HepG2 (cell line): ENCODE results near the gene UPF3A. TPM values are rescaled to one million over a fixed set of nuclear protein-coding genes. Genes with fewer than 3 reads are reported as not detected.

ENCODE experiments used
- AFF4 ChIP-seq: sonication (generic); formaldehyde crosslinking; IDR thresholded peaks from 2 replicates; pipeline ENCODE4 v1.4.0; 2020; ENCODE audit warnings: missing genetic modification reagents
- CBX5 ChIP-seq: sonication (generic); formaldehyde crosslinking; IDR thresholded peaks from 2 replicates; pipeline ENCODE4 v1.4.0; 2020; ENCODE audit warnings: missing genetic modification reagents, borderline replicate concordance
- ELF4 ChIP-seq: sonication (generic); formaldehyde crosslinking; IDR thresholded peaks from 2 replicates; pipeline ENCODE4 v1.5.0; 2020; ENCODE audit warnings: missing genetic modification reagents, mild to moderate bottlenecking, moderate library complexity, borderline replicate concordance
- KLF6 ChIP-seq: IDR thresholded peaks from 2 replicates; pipeline ENCODE4 v1.8.0; 2016; ENCODE audit warnings: missing biosample characterization, missing genetic modification reagents
- KMT2B ChIP-seq: IDR thresholded peaks from 2 replicates; pipeline ENCODE4 v1.6.1; 2016; ENCODE audit warnings: missing genetic modification reagents, missing compliant biosample characterization
- NFYC ChIP-seq: IDR thresholded peaks from 2 replicates; pipeline ENCODE4 v1.6.1; 2016; ENCODE audit warnings: missing genetic modification reagents, missing compliant biosample characterization
- ONECUT2 ChIP-seq: sonication (generic); formaldehyde crosslinking; IDR thresholded peaks from 2 replicates; pipeline ENCODE4 v1.4.0; 2020; ENCODE audit warnings: missing genetic modification reagents
- PRMT3 ChIP-seq: sonication (generic); formaldehyde crosslinking; IDR thresholded peaks from 2 replicates; pipeline ENCODE4 v1.8.1; 2022; ENCODE audit warnings: low read depth, mild to moderate bottlenecking, moderate library complexity, missing genetic modification reagents, borderline replicate concordance
- RARG ChIP-seq: sonication (generic); formaldehyde crosslinking; IDR thresholded peaks from 2 replicates; pipeline ENCODE4 v1.4.0; 2020; ENCODE audit warnings: low read depth, mild to moderate bottlenecking, missing genetic modification reagents
- SALL2 ChIP-seq: sonication (generic); formaldehyde crosslinking; IDR thresholded peaks from 2 replicates; pipeline ENCODE4 v1.8.1; 2023; ENCODE audit warnings: mild to moderate bottlenecking, missing genetic modification reagents, inconsistent platforms
- SMAD1 ChIP-seq: sonication (generic); formaldehyde crosslinking; IDR thresholded peaks from 2 replicates; pipeline ENCODE4 v1.4.0; 2020; ENCODE audit warnings: missing genetic modification reagents, low read depth, mild to moderate bottlenecking, borderline replicate concordance
- ZFP91 ChIP-seq: sonication (generic); formaldehyde crosslinking; IDR thresholded peaks from 2 replicates; pipeline ENCODE4 v1.9.0; 2022; ENCODE audit warnings: missing genetic modification reagents, mild to moderate bottlenecking, borderline replicate concordance
- ZNF12 ChIP-seq: sonication (generic); formaldehyde crosslinking; IDR thresholded peaks from 2 replicates; pipeline ENCODE4 v1.5.0; 2020; ENCODE audit warnings: missing genetic modification reagents
- ZNF180 ChIP-seq: sonication (generic); formaldehyde crosslinking; IDR thresholded peaks from 2 replicates; pipeline ENCODE4 v1.4.0; 2020; ENCODE audit warnings: low read depth, missing genetic modification reagents, borderline replicate concordance
- ZNF451 ChIP-seq: sonication (generic); formaldehyde crosslinking; IDR thresholded peaks from 2 replicates; pipeline ENCODE4 v1.5.0; 2020; ENCODE audit warnings: mild to moderate bottlenecking, missing genetic modification reagents
- ZNF546 ChIP-seq: sonication (generic); formaldehyde crosslinking; conservative IDR thresholded peaks from 2 replicates; pipeline ENCODE4 v1.8.1; 2023; ENCODE audit warnings: mild to moderate bottlenecking, missing genetic modification reagents
- ZNF576 ChIP-seq: sonication (generic); formaldehyde crosslinking; IDR thresholded peaks from 2 replicates; pipeline ENCODE4 v1.4.0; 2020; ENCODE audit warnings: mild to moderate bottlenecking, missing genetic modification reagents
- ZNF75D ChIP-seq: sonication (generic); formaldehyde crosslinking; IDR thresholded peaks from 2 replicates; pipeline ENCODE4 v1.8.1; 2023; ENCODE audit warnings: missing genetic modification reagents, mild to moderate bottlenecking, borderline replicate concordance
- ZNF781 ChIP-seq: sonication (generic); formaldehyde crosslinking; IDR thresholded peaks from 2 replicates; pipeline ENCODE4 v1.5.1; 2020; ENCODE audit warnings: borderline replicate concordance, mild to moderate bottlenecking, missing genetic modification reagents; ENCODE audit errors: not compliant biosample characterization
- polyA plus RNA-seq, 8 experiments: library from polyadenylated mRNA; depleted of rRNA in 3 of 8; stranded (reverse) in 7 of 8; unstranded in 1 of 8; fragments of >200 nt; fragmentation: Illumina TruSeq in 4 of 8; extraction: Trizol in 4 of 8; gene quantifications; 2 replicates each; pipeline versions ENCODE4 v1.2.1 to v1.2.3, GENCODE V29; 2011 to 2016; ENCODE audit warnings: low read depth in 4 of 8, missing spikeins in 1 of 8, mixed read lengths in 1 of 8; ENCODE audit not compliant: insufficient read depth in 1 of 8
- total RNA-seq, 5 experiments: library from RNA; depleted of rRNA; stranded (reverse); fragments of >200 nt; fragmentation: Illumina TruSeq; extraction: Trizol; gene quantifications; 2 replicates each; pipeline ENCODE4 v1.2.3, GENCODE V29; 2016; ENCODE audit warnings: low read depth in 1 of 5
- TF ChIP-seq, protein P1 (sequence below): IDR thresholded peaks from 2 replicates; pipeline ENCODE4 v1.6.1; 2016; ENCODE audit warnings: missing compliant biosample characterization, missing genetic modification reagents, borderline replicate concordance
- TF ChIP-seq, protein P2 (sequence below): sonication (generic); formaldehyde crosslinking; IDR thresholded peaks from 2 replicates; pipeline ENCODE4 v1.5.0; 2020; ENCODE audit warnings: mild to moderate bottlenecking, low read depth, missing genetic modification reagents, borderline replicate concordance

UPF3A gene
- total and polyA plus RNA-seq, 2 of the 13 experiments (the other 11 are each of a cell fraction or from before 2014, with no cell fraction given): 60.2 to 63.8 TPM

GRCh38 chr13:114281351-114282040 is at the start of gene UPF3A (continued):
- TF ChIP-seq AFF4 (CRISPR knock-in tag) (no peak), ZNF781 (CRISPR knock-in tag) (no peak), ZFP91 (peak; percentile 54; the same call in 1 of the 2 replicates), CBX5 (no peak), ZNF12 (CRISPR knock-in tag) (no peak), ZNF451 (CRISPR knock-in tag) (no peak), SALL2 (peak; percentile 51; the same call in 1 of the 2 replicates), RARG (CRISPR knock-in tag) (no peak), KLF6 (CRISPR knock-in tag) (peak; percentile 29; the same call in 1 of the 2 replicates), ELF4 (CRISPR knock-in tag) (no peak), ZNF576 (CRISPR knock-in tag) (no peak), ZNF180 (no peak), ZNF546 (peak; percentile 81; the same call in 1 of the 2 replicates), KMT2B (CRISPR knock-in tag) (no peak), PRMT3 (no peak), NFYC (CRISPR knock-in tag) (no peak), ZNF75D (CRISPR knock-in tag) (no peak), SMAD1 (CRISPR knock-in tag) (no peak; the same call in 1 of the 2 replicates), ONECUT2 (CRISPR knock-in tag) (no peak)
- TF ChIP-seq, protein P1, sequence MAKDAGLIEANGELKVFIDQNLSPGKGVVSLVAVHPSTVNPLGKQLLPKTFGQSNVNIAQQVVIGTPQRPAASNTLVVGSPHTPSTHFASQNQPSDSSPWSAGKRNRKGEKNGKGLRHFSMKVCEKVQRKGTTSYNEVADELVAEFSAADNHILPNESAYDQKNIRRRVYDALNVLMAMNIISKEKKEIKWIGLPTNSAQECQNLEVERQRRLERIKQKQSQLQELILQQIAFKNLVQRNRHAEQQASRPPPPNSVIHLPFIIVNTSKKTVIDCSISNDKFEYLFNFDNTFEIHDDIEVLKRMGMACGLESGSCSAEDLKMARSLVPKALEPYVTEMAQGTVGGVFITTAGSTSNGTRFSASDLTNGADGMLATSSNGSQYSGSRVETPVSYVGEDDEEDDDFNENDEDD (CRISPR knock-in tag): 0 out of 2 replicates have a peak, but pooled peaks have one; percentile 13
- TF ChIP-seq, protein P2, sequence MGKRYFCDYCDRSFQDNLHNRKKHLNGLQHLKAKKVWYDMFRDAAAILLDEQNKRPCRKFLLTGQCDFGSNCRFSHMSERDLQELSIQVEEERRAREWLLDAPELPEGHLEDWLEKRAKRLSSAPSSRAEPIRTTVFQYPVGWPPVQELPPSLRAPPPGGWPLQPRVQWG (CRISPR knock-in tag): no peak
